DMS53 treated with DMSO at 0.1 percent for 48 hours (cell line): ENCODE measurements around the gene NAB1.

Experiments
- DNase-seq: peaks from one replicate; lab custom pipeline; 2025; ENCODE audit not compliant: unreplicated experiment; lab: John Stamatoyannopoulos, UW

Gene NAB1

GRCh38 chr2:190668892-190669291 lies 20.0 kb downstream of the NAB1 start:
- no peak for DNase-seq

GRCh38 chr2:190670182-190670946 lies 21.5 kb downstream of the NAB1 start:
- DNase-seq, result no peak

- DNase-seq, result no peak
Measured at GRCh38 chr2:190674966-190675650, 26.2 kb downstream of the NAB1 start.

- DNase-seq, result no peak
Measured at GRCh38 chr2:190677255-190677654, 28.4 kb downstream of the NAB1 start.

GRCh38 chr2:190678444-190679162 lies 29.7 kb downstream of the NAB1 start:
- no peak for DNase-seq

GRCh38 chr2:190679391-190679790 lies 30.5 kb downstream of the NAB1 start:
- DNase-seq, result no peak

- DNase-seq, result peak; percentile 22
Measured at GRCh38 chr2:190679813-190680591, 31.1 kb downstream of the NAB1 start.

- DNase-seq, result no peak
Measured at GRCh38 chr2:190682168-190682567, 33.3 kb downstream of the NAB1 start.

GRCh38 chr2:190683802-190684201 lies 34.9 kb downstream of the NAB1 start:
- DNase-seq, result no peak

GRCh38 chr2:190684931-190685330 lies 36.0 kb downstream of the NAB1 start:
- DNase-seq, result no peak

- DNase-seq, result no peak
Measured at GRCh38 chr2:190685333-190685732, 36.5 kb downstream of the NAB1 start.

GRCh38 chr2:190693533-190694232 lies 44.8 kb downstream of the NAB1 start:
- DNase-seq, result no peak

- DNase-seq, result no peak
Measured at GRCh38 chr2:190694479-190694878, 45.6 kb downstream of the NAB1 start.

- DNase-seq, result no peak
Measured at GRCh38 chr2:190695739-190696138, 46.9 kb downstream of the NAB1 start.

GRCh38 chr2:190696792-190697398 lies 48.0 kb downstream of the NAB1 start:
- DNase-seq, result peak; percentile 35

GRCh38 chr2:190697421-190697820 lies 48.5 kb downstream of the NAB1 start:
- DNase-seq, result no peak

- no peak for DNase-seq
Measured at GRCh38 chr2:190698895-190699294, 50.0 kb downstream of the NAB1 start.

- DNase-seq, result no peak
Measured at GRCh38 chr2:190701586-190701985, 52.7 kb downstream of the NAB1 start.

GRCh38 chr2:190705280-190705679 lies 56.4 kb downstream of the NAB1 start:
- no peak for DNase-seq

GRCh38 chr2:190707726-190708125 lies 58.8 kb downstream of the NAB1 start:
- DNase-seq, result no peak
